Muscle of arm (tissue), 12 donors: ENCODE data around the gene F8. TPM values are rescaled to one million over a fixed set of nuclear protein-coding genes. Genes with fewer than 3 reads are reported as not detected.

Experiments
- polyA plus RNA-seq, 12 donors: library from polyadenylated mRNA; unstranded; fragments of 120-200 nt; gene quantifications; one replicate each; pipeline ENCODE4 v1.2.1, GENCODE V29; 2013; ENCODE audit not compliant: insufficient read length in 12 of 12

F8 gene
- polyA plus RNA-seq, 12 donors: 1.8 to 8.4 (median 5.4) TPM; not detected in 1

Other genes starting within 250 kb of the F8 start
- gene MPP1, start 217.2 kb downstream of the F8 start, polyA plus RNA-seq: 10 to 100 TPM in 11 of 12 donors, not detected in 1; 13.0 to 51.0 (median 19.6) TPM
- not detected for gene SMIM9, start 188.1 kb downstream of the F8 start, polyA plus RNA-seq
- 10 to 100 TPM in 6 of 12 donors, 1 to 10 TPM in 5, not detected in 1; 6.1 to 29.8 (median 10.6) TPM for gene F8A1, start 136.4 kb downstream of the F8 start, polyA plus RNA-seq
- 100 to 1,000 TPM in 9 of 12 donors, 10 to 100 TPM in 2, not detected in 1; 97.6 to 157 (median 139) TPM for gene FUNDC2, start 4.1 kb upstream of the F8 start, polyA plus RNA-seq
- gene CMC4, start 48.4 kb upstream of the F8 start, polyA plus RNA-seq: 10 to 100 TPM in 2 of 12 donors, 1 to 10 TPM in 9, not detected in 1; 4.7 to 14.1 (median 8.0) TPM
- gene MTCP1, start 48.4 kb upstream of the F8 start, polyA plus RNA-seq: 10 to 100 TPM in 10 of 12 donors, not detected in 2; 13.2 to 21.0 (median 17.5) TPM
- gene BRCC3, start 48.8 kb upstream of the F8 start, polyA plus RNA-seq: 10 to 100 TPM in 11 of 12 donors, not detected in 1; 15.4 to 19.8 (median 17.3) TPM
- 10 to 100 TPM in 11 of 12 donors, not detected in 1; 37.9 to 79.7 (median 73.4) TPM for gene VBP1, start 193.7 kb upstream of the F8 start, polyA plus RNA-seq
- gene RAB39B, start 241.8 kb upstream of the F8 start, polyA plus RNA-seq: under 1 TPM in 10 of 12 donors, not detected in 2; 0.39 to 0.72 (median 0.49) TPM